Measurements from ENCODE around the gene UNK. TPM values are rescaled to one million over a fixed set of nuclear protein-coding genes. Genes with fewer than 3 reads are reported as not detected.
A peak's percentile ranks its signal among the peaks of the same experiment; 100 is the strongest.

Gene UNK
- total and polyA plus RNA-seq, 9 of the 15 experiments (the other 6 are each of a cell fraction or from before 2014, with no cell fraction given) = 12.8 to 38.6 (median 24.8) TPM

DNA sequence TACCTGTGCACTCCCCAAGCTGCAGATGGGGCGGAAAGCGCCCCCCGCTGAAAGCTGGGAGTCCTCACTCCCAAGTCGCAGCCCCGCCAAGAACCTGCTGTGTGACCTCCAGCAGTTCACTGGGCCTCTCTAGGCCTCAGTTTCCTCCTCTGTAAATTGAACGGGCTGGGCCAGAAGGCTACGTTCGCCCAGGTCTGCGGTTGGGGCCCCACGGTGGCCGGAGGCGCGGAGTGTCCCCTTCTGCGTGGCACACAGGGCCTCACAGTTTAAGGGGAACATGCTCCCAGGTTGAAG is 20.2 kb upstream of the UNK start (continued):
- TF ChIP-seq KDM2B (CRISPR knock-in tag; IDR thresholded peaks at IDR 0.05) (no peak), ZBTB1 (CRISPR knock-in tag; IDR thresholded peaks at IDR 0.05; ENCODE audit: borderline replicate concordance, low read depth) (0 out of 2 replicates have a peak, but pooled peaks have one; percentile 41), ZNF780A (CRISPR knock-in tag; IDR thresholded peaks at IDR 0.05) (no peak), SOX6 (IDR thresholded peaks at IDR 0.05) (0 out of 2 replicates have a peak, but pooled peaks have one; percentile 21), BRD4 (IDR thresholded peaks at IDR 0.05) (no peak), FOXA1 (IDR thresholded peaks at IDR 0.05; ENCODE audit: borderline replicate concordance) (no peak), KDM5B (IDR thresholded peaks at IDR 0.05; ENCODE audit: insufficient replicate concordance, low read depth, low read length) (peak; percentile 83), FOXA3 (CRISPR knock-in tag; conservative IDR thresholded peaks at IDR 0.05 in 1 of 2, IDR thresholded peaks at IDR 0.05 in 1 of 2) (0 out of 4 replicates have a peak, but pooled peaks of 1 of the 2 experiments have one; percentile 54)
- TF ChIP-seq, protein P1, sequence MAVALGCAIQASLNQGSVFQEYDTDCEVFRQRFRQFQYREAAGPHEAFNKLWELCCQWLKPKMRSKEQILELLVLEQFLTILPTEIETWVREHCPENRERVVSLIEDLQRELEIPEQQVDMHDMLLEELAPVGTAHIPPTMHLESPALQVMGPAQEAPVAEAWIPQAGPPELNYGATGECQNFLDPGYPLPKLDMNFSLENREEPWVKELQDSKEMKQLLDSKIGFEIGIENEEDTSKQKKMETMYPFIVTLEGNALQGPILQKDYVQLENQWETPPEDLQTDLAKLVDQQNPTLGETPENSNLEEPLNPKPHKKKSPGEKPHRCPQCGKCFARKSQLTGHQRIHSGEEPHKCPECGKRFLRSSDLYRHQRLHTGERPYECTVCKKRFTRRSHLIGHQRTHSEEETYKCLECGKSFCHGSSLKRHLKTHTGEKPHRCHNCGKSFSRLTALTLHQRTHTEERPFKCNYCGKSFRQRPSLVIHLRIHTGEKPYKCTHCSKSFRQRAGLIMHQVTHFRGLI (CRISPR knock-in tag; IDR thresholded peaks at IDR 0.05) = no peak
- TF ChIP-seq, protein P2, sequence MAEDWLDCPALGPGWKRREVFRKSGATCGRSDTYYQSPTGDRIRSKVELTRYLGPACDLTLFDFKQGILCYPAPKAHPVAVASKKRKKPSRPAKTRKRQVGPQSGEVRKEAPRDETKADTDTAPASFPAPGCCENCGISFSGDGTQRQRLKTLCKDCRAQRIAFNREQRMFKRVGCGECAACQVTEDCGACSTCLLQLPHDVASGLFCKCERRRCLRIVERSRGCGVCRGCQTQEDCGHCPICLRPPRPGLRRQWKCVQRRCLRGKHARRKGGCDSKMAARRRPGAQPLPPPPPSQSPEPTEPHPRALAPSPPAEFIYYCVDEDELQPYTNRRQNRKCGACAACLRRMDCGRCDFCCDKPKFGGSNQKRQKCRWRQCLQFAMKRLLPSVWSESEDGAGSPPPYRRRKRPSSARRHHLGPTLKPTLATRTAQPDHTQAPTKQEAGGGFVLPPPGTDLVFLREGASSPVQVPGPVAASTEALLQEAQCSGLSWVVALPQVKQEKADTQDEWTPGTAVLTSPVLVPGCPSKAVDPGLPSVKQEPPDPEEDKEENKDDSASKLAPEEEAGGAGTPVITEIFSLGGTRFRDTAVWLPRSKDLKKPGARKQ (CRISPR knock-in tag; IDR thresholded peaks at IDR 0.05) = no peak
